ENCODE data around the gene RFX1. TPM values are rescaled to one million over a fixed set of nuclear protein-coding genes. Genes with fewer than 3 reads are reported as not detected.
A peak's percentile ranks its signal among the peaks of the same experiment; 100 is the strongest.
"Not testable (repeated sequence)": the region's sequence is repeated elsewhere in the genome, so short reads cannot be mapped to it uniquely, and the experiment has no call there.

The RFX1 gene
- total RNA-seq, 6 experiments from 2014 or later: 2.5 to 9.3 (median 5.7) TPM

DNA sequence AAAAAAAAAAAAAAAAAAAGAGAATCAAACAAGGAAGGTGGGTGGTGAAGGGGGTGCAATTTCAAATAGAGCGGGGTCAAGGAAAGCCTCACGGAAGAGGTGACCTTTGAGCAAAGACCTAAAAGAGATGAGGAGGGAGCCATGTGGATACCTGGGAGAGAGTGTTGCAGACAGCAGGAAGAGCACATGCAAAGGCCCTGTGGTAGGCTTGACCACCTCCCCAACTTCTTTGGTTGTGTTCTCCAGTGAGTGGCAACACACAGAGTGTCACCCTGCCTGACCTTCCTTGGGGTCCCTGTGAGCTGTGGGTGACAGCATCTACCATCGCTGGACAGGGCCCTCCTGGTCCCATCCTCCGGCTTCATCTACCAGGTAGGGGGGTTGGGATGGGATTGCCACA lies 44.4 kb upstream of the RFX1 start:
- Histone ChIP-seq H3K4me3 (no peak overlapping the region), H3K4me1 (no peaks in the 10 kb centered on the region), H3K27ac (no peak overlapping the region), H3K27me3 (no peaks in the 10 kb centered on the region), H3K9me3 (no peaks in the 10 kb centered on the region), H3K36me3 (peaks cover 0 to 5% (median 0%) of the 10 kb centered on the region in 4 donors)
- ATAC-seq: no peak
- WGBS (ENCODE audit: insufficient coverage, low coverage, low lambda C conversion rate, missing lambda C conversion rate): 96% methylated on average over 2 of the region's 4 CpGs
- TF ChIP-seq, protein P1, sequence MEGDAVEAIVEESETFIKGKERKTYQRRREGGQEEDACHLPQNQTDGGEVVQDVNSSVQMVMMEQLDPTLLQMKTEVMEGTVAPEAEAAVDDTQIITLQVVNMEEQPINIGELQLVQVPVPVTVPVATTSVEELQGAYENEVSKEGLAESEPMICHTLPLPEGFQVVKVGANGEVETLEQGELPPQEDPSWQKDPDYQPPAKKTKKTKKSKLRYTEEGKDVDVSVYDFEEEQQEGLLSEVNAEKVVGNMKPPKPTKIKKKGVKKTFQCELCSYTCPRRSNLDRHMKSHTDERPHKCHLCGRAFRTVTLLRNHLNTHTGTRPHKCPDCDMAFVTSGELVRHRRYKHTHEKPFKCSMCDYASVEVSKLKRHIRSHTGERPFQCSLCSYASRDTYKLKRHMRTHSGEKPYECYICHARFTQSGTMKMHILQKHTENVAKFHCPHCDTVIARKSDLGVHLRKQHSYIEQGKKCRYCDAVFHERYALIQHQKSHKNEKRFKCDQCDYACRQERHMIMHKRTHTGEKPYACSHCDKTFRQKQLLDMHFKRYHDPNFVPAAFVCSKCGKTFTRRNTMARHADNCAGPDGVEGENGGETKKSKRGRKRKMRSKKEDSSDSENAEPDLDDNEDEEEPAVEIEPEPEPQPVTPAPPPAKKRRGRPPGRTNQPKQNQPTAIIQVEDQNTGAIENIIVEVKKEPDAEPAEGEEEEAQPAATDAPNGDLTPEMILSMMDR (IDR thresholded peaks at IDR 0.05): no peak
- no peak for TF ChIP-seq POLR2A (IDR thresholded peaks at IDR 0.05)
- intact Hi-C loops (cut with DNase I): loop anchor here in 1 of 2 donors (10.0 kb wide), 1 partner anchor 166 kb away; no protein-coding TSS in a partner anchor
- no peak for DNase-seq

GRCh38 chr19:14048443-14049153 lies 42.5 kb upstream of the RFX1 start:
- Histone ChIP-seq H3K27ac (no peak overlapping the region), H3K27me3 (no peaks in the 10 kb centered on the region), H3K9me3 (no peaks in the 10 kb centered on the region), H3K36me3 (no peaks in the 10 kb centered on the region), H3K4me3 (no peak overlapping the region), H3K4me1 (no peaks in the 10 kb centered on the region)
- TF ChIP-seq POLR2A (IDR thresholded peaks at IDR 0.05): no peak
- TF ChIP-seq, protein P1 (IDR thresholded peaks at IDR 0.05): peak; percentile 58 to 93 (median 84)
- DNase-seq (peak in 2 of 3 donors; percentile 47 to 62), ATAC-seq (peak; percentile 81 to 92 (median 86))
- 63% methylated on average over 7 of the region's 8 CpGs for WGBS (ENCODE audit: insufficient coverage, low coverage, low lambda C conversion rate, missing lambda C conversion rate)
- intact Hi-C loops (cut with DNase I): loop anchor here in 1 of 2 donors (10.0 kb wide), 1 partner anchor 164 kb away; no protein-coding TSS in a partner anchor

GRCh38 chr19:14047866-14048265 lies 41.7 kb upstream of the RFX1 start:
- not testable (repeated sequence) for H3K36me3 ChIP-seq, H3K27ac ChIP-seq, H3K27me3 ChIP-seq, H3K9me3 ChIP-seq, H3K4me3 ChIP-seq, ATAC-seq, DNase-seq, H3K4me1 ChIP-seq
- intact Hi-C loops (cut with DNase I): loop anchor here in 1 of 2 donors (10.0 kb wide), 1 partner anchor 163 kb away; no protein-coding TSS in a partner anchor
- whole genome bisulfite sequencing (ENCODE audit: insufficient coverage, low coverage, low lambda C conversion rate, missing lambda C conversion rate): 95% methylated on average over 8 of the region's 10 CpGs

DNA sequence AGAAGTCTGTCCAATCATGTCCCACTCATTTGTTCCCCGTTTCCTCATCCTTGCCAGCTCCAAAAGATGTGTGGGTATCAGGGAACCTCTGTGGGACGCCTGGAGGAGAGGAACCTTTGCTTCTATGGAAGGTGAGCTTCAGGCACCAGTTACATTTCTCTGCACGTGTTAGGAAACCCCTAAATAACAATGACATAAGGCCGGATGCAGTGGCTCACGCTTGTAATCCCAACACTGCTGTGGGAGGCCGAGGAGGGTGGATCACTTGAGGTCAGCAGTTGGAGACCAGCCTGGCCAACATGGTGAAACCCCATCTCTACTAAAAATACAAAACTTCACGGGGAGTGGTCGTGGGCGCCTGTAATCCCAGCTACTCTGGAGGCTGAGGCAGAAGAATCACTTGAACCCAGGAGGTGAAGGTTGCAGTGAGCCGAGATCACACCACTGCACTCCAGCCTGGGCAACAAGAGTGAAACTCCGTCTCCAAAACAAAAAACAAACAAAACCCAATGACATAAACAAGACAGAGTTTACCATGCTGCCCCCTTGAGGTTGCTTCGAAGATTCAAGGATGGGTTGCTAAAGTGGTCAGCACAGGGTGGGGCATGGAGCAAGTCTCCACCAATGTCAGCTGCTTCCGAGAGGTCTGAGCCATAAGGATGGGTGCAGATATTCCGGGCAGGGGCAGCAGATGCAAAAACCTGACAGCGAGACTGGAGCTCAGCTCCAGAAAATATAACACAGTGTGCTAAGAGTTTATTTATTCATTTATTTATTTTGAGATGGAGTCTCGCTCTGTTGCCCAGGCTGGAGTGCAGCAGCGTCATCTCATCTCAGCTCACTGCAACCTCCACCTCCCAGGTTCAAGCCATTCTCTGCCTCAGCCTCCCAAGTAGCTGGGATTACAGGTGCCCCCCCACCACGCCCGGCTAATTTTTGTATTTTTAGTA lies 36.8 kb upstream of the RFX1 start:
- 59% methylated on average over 8 of the region's 19 CpGs for WGBS (ENCODE audit: insufficient coverage, low coverage, low lambda C conversion rate, missing lambda C conversion rate)
- not testable (repeated sequence) for H3K36me3 ChIP-seq, H3K4me1 ChIP-seq, H3K27ac ChIP-seq, DNase-seq, H3K27me3 ChIP-seq, H3K4me3 ChIP-seq, H3K9me3 ChIP-seq
- intact Hi-C loops (cut with DNase I): loop anchor here in 1 of 2 donors (10.0 kb wide), 1 partner anchor 158 kb away; no protein-coding TSS in a partner anchor
- TF ChIP-seq, protein P1 (IDR thresholded peaks at IDR 0.05): peak; percentile 46 to 63 (median 54)
- ATAC-seq: peak; percentile 82 to 92 (median 87)
